ENCODE measurements around the gene MPG. TPM values are rescaled to one million over a fixed set of nuclear protein-coding genes. Genes with fewer than 3 reads are reported as not detected.

The MPG gene
- total RNA-seq, 1 experiment from 2014 or later: 32.6 TPM

DNA sequence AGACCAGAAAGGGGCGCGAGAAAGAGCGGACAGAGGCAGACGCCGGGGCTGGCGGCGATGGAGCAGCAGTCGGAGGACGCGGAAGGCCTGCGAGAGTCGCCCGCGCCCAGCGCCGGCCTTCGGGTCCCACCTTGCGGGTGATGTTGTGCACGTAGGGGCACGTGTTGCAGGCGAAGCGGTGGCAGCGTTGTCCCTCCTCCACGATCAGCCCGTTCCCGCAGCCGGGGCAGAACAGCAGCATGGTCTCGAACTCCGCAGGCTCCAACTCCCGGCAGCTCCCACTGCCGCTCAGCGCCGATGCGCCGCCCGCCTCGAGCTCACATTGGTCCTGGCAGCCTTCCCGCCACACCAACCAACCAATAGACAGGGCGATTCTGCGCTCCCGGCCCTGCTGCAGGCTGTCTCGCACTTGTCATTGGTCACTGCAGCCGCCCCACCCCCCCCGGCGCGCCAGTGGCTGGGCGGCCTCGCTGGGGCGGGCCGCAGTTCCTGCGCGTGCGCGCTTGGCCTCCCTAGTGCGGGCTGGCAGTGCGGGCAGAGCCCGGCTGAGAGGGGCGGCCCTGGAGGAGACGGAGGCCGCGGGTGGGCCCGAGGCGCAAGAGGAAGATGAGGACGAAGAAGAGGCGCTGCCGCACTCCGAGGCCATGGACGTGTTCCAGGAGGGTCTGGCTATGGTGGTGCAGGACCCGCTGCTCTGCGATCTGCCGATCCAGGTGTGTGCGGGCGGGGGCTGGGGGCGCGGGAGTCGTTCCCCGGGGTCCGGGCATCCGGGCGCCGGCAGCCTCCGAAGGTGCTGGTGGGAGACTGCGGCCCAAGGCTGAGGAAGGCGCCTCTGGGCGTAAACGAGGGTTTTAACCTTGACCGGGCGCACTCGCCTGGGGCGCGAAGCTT is 24.4 kb upstream of the MPG start, which contains the start of the genes POLR3K and SNRNP25:
Gene POLR3K, minus strand, starts transcription at position 263 of the 891 bp plus-strand sequence. Its CDS starts 22 bp downstream, at position 241.
Gene SNRNP25, plus strand, starts transcription at position 483 of the 891 bp plus-strand sequence. Its CDS starts 189 bp downstream, at position 672.
- CTCF ChIA-PET: interaction anchor here (0.7 kb wide), 1 partner anchor 12 kb away, joined by 4 read pairs; no protein-coding TSS in a partner anchor
- Histone ChIP-seq H3K9me3 (ENCODE audit: control insufficient read depth in 1 of 2, insufficient read depth in 1 of 2, low read depth in 1 of 2, low read length in 2 of 2) (no peaks in the 10 kb centered on the region), H3K27me3 (ENCODE audit: insufficient read depth, low read length) (no peaks in the 10 kb centered on the region), H3K36me3 (ENCODE audit: control insufficient read depth in 1 of 2, insufficient read depth in 2 of 2, low read length in 2 of 2) (no peaks in the 10 kb centered on the region; a peak in 3 of 4 replicates), H2AFZ (ENCODE audit: low read depth, low read length, poor library complexity, severe bottlenecking) (no peak within 1 kb of the TSS), H3K79me2 (ENCODE audit: insufficient read depth, low read length) (peaks cover 39% of the 10 kb centered on the region), H3K4me2 (ENCODE audit: low read length) (peak within 1 kb of the TSS; percentile 75), H3K27ac (ENCODE audit: low read depth, low read length) (peak within 1 kb of the TSS; percentile 84), H3K4me1 (ENCODE audit: control insufficient read depth in 1 of 2, insufficient read depth in 2 of 2, low read length in 2 of 2) (no peaks in the 10 kb centered on the region), H3K4me3 (replicated peaks in 1 of 2; ENCODE audit: low read depth in 1 of 2, low read length in 2 of 2) (peak within 1 kb of the TSS; percentile 73), H3K9ac (ENCODE audit: low read length) (peak within 1 kb of the TSS; percentile 78), H3K9me2 (ENCODE audit: insufficient read depth) (no peaks in the 10 kb centered on the region), H4K20me1 (ENCODE audit: insufficient read depth) (no peaks in the 10 kb centered on the region)
- intact Hi-C loops (cut with micrococcal nuclease): no loop called here
- peak; percentile 73 for DNase-seq (ENCODE audit: low read depth, low spot score)
- peak; percentile 29; the same call in 1 of the 2 replicates for TF ChIP-seq ZFX (IDR thresholded peaks at IDR 0.05)
- TF ChIP-seq POLR2AphosphoS5 (IDR thresholded peaks at IDR 0.05; ENCODE audit: low read depth, low read length): peak; percentile 56
- peak; percentile 70; the same call in 1 of the 2 replicates for TF ChIP-seq SIN3A (IDR thresholded peaks at IDR 0.05; ENCODE audit: low read depth)
- TF ChIP-seq ELF1 (IDR thresholded peaks at IDR 0.05; ENCODE audit: borderline replicate concordance, low read depth): no peak
- TF ChIP-seq, protein P1, sequence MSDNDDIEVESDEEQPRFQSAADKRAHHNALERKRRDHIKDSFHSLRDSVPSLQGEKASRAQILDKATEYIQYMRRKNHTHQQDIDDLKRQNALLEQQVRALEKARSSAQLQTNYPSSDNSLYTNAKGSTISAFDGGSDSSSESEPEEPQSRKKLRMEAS (IDR thresholded peaks at IDR 0.05): peak; percentile 48; the same call in 1 of the 2 replicates
- TF ChIP-seq SP1 (IDR thresholded peaks at IDR 0.05; ENCODE audit: low read depth): peak; percentile 93
- TF ChIP-seq, protein P2, sequence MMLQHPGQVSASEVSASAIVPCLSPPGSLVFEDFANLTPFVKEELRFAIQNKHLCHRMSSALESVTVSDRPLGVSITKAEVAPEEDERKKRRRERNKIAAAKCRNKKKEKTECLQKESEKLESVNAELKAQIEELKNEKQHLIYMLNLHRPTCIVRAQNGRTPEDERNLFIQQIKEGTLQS (IDR thresholded peaks at IDR 0.05): no peak
- TF ChIP-seq POLR2A (IDR thresholded peaks at IDR 0.05; ENCODE audit: borderline replicate concordance, extremely low read depth, insufficient read depth, insufficient read length): peak; percentile 59
- no peak for TF ChIP-seq RAD21 (IDR thresholded peaks at IDR 0.05; ENCODE audit: low read depth)
- POLR2A ChIA-PET: interaction anchor here (1.0 kb wide), 1 partner anchor 10 kb away, joined by 3 read pairs; no protein-coding TSS in a partner anchor
- no TSS peak for BruUV-seq (replicated peaks)
- peak; percentile 94 for ATAC-seq
- RAD21 ChIA-PET (ENCODE audit: low non-redundant PET in 1 of 2, low total read pairs in 2 of 2, uncharacterized antibody in 2 of 2, unreplicated experiment in 2 of 2): interaction anchor here in 1 of 2 experiments (0.7 to 1.0 kb wide), 2 partner anchors 9 to 17 kb away, joined by 3 read pairs; no protein-coding TSS in a partner anchor
